MG63 (cell line): ENCODE results near the gene HADHB. TPM values are rescaled to one million over a fixed set of nuclear protein-coding genes. Genes with fewer than 3 reads are reported as not detected.
"Not testable (repeated sequence)": the region's sequence is repeated elsewhere in the genome, so short reads cannot be mapped to it uniquely, and the experiment has no call there.

Source experiments
- DNase-seq: peaks from one replicate; pipeline ENCODE4 v3.0.0-alpha.2; 2020
- H3K27me3 ChIP-seq: fragments of 250-450 bp; sonication (Bioruptor Pico); 2 replicates; pipeline ENCODE4 v1.5.1; 2020; ENCODE audit warnings: mild to moderate bottlenecking, moderate library complexity
- H3K36me3 ChIP-seq: fragments of 250-450 bp; sonication (Bioruptor Pico); 2 replicates; pipeline ENCODE4 v1.5.1; 2020; ENCODE audit warnings: mild to moderate bottlenecking, moderate library complexity
- H3K4me3 ChIP-seq: fragments of 250-450 bp; sonication (Bioruptor Pico); 2 replicates; pipeline ENCODE4 v1.5.1; 2020; ENCODE audit warnings: mild to moderate bottlenecking, moderate library complexity
- H3K9me3 ChIP-seq: fragments of 250-450 bp; sonication (Bioruptor Pico); 2 replicates; pipeline ENCODE4 v1.5.1; 2020; ENCODE audit warnings: mild to moderate bottlenecking, moderate library complexity
- total RNA-seq: library from RNA; depleted of rRNA; stranded (reverse); fragments of >200 nt; shearing (Covaris generic); gene quantifications from 2 replicates; pipeline ENCODE4 v1.2.3, GENCODE V29; 2014; ENCODE audit warnings: low replicate concordance

HADHB gene
- total RNA-seq, 1 experiment from 2014 or later = 16.5 TPM

DNA sequence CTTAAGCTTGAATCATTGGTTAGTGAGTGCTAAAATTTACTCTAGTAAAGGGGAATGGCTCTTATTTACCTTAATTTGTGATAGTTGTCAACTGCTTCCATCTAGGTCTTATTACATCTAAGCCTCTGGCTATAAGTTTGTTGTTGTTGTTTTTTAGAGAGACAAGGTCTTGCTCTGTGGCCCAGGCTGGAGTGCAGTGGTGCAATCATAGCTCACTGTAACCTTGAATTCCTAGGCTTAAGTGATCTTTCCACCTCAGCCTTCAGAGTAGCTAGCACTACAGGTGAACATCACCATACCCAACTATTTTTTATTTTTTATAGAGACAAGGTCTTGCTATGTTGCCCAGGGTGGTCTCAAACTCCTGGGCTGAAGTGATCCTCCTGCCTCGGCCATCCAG lies 6.9 kb upstream of the HADHB start:
- no peaks in the 10 kb centered on the region for H3K27me3 ChIP-seq
- H3K4me3 ChIP-seq = no peak overlapping the region
- H3K9me3 ChIP-seq = no peaks in the 10 kb centered on the region
- DNase-seq = no peak
- H3K36me3 ChIP-seq = peaks cover 50% of the 10 kb centered on the region

DNA sequence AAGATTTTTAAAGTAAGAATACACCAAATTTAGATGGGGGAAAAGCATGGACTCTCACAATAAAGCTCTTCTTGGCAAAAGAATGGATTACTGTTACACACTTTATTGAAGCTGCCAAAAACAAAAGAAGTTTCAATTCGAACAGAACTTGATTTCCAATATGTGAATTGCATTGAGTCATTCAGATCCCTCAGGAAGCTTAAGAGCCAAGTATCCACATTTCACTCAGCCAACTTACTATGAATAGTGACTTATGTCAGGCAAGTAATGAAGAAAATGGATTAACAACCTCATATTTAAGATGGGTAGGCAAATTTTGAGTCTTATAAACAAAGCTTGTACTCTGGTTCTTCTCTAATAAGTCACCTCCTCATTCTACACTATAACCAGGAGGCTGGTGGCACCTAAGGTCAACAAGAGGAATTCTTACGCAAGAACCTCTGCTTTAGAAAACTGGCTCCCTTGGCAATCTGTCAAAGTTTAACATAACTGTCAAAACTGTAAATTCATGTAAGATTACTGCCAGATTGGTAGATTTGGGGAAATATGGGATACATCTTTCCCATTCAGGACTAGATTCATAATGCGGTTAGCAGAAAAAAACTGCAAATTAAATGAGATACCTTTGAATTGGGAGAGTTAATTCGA lies 6.3 kb upstream of the HADHB start:
- Histone ChIP-seq H3K36me3 (peaks cover 44% of the 10 kb centered on the region), H3K4me3 (no peak overlapping the region), H3K9me3 (no peaks in the 10 kb centered on the region), H3K27me3 (no peaks in the 10 kb centered on the region)
- DNase-seq = no peak

DNA sequence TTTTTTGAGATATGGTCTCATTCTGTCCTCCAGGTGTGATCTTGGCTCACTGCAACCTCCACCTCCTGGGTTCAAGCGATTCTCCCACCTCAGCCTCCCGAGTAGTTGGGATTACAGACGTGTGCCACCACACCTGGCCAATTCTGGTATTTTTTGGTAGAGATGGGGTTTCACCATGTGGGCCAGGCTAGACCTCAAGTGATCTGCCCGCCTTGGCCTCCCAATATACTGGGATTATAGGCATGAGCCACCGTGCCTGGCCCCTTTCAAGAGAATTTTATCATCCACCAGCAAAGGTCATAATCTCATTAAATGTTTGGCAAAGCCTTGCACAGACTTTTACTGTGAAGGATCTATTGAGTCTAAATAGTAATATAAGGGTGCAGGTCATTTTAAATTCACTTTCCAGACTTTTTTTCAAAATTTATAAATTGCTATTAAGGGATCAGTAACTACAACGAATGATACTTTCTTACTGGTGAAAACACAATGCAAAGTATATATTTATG lies 2.8 kb upstream of the HADHB start:
- Histone ChIP-seq H3K27me3 (no peaks in the 10 kb centered on the region), H3K36me3 (peaks cover 15% of the 10 kb centered on the region), H3K4me3 (peak overlapping the region; percentile 83; the same call in 1 of the 2 replicates), H3K9me3 (no peaks in the 10 kb centered on the region)
- DNase-seq = no peak

DNA sequence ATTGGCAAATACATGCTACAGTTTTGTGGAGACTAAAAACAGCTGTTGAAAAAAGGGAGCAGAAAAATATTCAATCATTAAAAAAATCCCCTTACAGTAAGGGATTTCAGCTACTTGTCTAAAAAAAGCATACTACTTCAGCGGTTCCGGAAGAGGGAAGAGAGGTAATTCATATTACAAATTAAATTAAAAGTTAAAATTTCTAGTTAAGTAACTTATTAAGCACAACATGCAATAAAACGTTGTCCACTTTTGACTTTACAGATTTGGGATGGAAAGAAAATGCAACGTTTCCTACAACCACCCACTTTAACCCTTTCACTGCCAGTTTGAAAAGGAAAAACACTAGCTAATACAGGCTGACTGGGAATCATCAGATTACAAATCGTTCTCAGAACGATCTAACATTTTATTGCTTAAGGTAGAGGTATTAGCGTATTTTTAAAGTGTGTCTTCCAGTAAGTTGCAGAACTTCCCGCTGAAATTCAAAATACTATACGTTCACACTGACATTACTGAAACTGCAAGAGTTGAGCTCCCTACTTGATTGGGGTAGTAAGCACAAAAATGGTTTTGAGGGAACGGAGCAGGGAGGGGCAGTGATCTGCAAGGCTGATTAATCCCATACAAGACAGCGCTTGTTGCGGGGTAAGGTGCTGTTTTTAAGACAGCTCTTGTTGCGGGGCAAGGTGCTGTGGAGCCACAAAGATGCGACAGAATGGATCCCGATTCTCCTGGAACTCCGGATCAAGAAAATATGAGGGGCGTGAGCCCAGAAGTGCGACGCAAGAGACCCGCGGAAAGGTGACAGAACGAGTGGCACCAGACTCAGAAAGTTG lies 1.1 kb upstream of the HADHB start:
- Histone ChIP-seq H3K4me3 (peak overlapping the region; percentile 83), H3K36me3 (peaks cover 6% of the 10 kb centered on the region; the same call in 1 of the 2 replicates), H3K27me3 (no peaks in the 10 kb centered on the region), H3K9me3 (no peaks in the 10 kb centered on the region)
- DNase-seq = no peak

DNA sequence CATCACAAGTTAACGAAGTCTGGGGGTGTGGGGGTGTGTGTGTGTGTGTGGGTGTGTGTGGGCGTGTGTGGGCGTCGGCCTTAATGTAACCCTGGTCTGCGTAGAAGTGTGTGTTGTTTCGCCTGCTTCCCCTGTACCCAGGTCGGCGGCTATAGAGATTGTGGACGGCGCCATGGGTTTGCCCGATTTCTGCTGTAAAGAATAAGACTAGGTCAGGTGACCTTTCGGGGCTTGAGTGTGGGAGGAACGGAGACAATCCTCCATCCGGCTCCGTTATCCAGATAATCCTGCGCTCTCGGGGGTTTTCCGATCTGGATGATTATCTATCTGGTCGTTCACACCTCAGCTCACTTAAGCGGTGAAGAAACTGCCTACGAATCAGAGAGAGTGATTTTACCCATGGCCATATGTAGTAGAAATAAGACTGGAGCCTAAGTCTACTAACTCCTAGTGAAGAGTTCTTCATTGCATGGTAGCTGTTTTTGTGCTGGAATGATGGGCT lies 543 bp downstream of the HADHB start:
- peak; percentile 45 for DNase-seq
- peak overlapping the region; percentile 83 for H3K4me3 ChIP-seq
- H3K36me3 ChIP-seq = peaks cover 3% of the 10 kb centered on the region; the same call in 1 of the 2 replicates
- H3K9me3 ChIP-seq = no peaks in the 10 kb centered on the region
- no peaks in the 10 kb centered on the region for H3K27me3 ChIP-seq

DNA sequence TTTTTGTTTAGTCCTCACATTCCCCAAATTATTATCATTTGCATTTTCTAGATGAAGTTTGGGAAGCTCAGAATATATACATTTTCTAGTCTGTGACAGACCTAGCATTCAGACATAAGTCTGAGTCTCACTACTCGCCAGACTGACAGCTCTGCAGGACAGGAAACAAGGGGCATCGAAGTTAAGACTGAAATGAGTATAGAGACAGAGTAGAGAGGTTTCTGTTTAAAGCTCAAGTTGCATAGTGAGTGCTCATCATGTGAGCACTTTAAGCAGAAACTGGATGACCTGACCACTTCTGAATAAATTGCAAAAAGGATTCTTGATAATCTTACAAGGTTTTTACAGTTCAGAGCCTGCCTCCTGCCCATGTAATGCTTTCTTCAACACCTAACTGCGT lies 1.1 kb downstream of the HADHB start:
- Histone ChIP-seq H3K36me3 (peaks cover 3% of the 10 kb centered on the region; the same call in 1 of the 2 replicates), H3K9me3 (no peaks in the 10 kb centered on the region), H3K27me3 (no peaks in the 10 kb centered on the region), H3K4me3 (peak overlapping the region; percentile 83)
- no peak for DNase-seq

DNA sequence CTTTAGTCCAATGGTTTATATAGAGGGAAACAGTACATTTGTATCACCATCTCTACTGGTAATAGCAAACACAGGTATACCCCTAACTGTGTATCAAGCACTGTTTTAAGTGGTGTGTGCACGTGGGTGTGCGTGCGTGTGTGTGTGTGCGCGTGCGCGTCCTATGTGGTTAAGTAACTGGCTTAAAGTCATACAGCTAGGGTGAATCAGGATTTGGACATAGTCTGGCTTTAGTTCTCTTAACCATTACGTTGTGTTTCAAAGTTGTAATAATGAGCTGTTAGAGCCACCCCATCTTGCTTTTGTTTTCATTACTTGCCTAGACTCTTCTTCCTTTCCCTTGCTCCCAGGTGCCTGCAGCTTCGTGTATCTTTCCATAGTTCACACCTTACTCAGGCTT lies 2.1 kb downstream of the HADHB start:
- Histone ChIP-seq H3K4me3 (peak overlapping the region; percentile 83), H3K36me3 (peaks cover 3% of the 10 kb centered on the region; the same call in 1 of the 2 replicates), H3K27me3 (no peaks in the 10 kb centered on the region), H3K9me3 (no peaks in the 10 kb centered on the region)
- DNase-seq = peak; percentile 80

DNA sequence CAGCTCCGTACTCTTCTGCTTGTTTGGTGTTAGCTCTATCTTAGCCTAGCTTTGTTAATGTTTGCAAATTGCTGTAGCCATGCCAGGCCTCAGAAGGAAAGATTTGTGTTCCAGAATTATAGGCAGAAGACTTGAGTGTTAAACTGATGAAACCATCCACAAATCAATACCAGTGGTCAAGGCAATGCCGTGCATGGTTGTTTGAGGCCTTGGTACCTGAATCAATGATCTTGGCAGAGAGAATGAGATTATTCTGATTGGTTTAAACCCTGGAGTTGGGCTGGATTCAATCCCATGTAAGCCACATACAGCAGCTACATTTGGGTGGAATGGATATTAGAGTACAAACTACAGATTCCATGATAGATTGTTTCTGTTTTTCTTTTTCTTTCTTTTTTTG lies 4.9 kb downstream of the HADHB start:
- Histone ChIP-seq H3K27me3 (no peaks in the 10 kb centered on the region), H3K36me3 (peaks cover 3% of the 10 kb centered on the region; the same call in 1 of the 2 replicates), H3K9me3 (no peaks in the 10 kb centered on the region), H3K4me3 (no peak overlapping the region)
- DNase-seq = no peak

DNA sequence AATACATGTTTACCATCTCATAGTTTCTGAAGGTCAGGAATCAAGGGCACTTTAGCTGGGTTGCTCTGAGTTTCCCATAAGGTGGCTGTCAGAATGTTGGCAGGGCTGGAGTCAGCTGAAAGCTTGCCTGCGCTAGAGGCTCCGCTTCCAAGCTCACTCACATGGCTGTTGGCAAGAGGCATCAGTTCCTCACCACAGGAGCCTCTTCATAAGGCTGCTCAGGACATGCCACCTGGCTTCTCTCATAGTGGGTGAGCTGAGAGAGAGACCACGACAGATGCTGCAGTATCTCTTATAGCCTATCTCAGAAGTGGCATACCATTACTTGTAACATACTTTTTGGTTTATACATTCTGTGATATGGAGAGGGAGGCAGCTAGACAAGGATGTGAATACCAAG lies 7.2 kb downstream of the HADHB start:
- Histone ChIP-seq H3K4me3 (no peak overlapping the region), H3K27me3 (no peaks in the 10 kb centered on the region), H3K9me3 (no peaks in the 10 kb centered on the region), H3K36me3 (peaks cover 16% of the 10 kb centered on the region)
- DNase-seq = peak; percentile 49

DNA sequence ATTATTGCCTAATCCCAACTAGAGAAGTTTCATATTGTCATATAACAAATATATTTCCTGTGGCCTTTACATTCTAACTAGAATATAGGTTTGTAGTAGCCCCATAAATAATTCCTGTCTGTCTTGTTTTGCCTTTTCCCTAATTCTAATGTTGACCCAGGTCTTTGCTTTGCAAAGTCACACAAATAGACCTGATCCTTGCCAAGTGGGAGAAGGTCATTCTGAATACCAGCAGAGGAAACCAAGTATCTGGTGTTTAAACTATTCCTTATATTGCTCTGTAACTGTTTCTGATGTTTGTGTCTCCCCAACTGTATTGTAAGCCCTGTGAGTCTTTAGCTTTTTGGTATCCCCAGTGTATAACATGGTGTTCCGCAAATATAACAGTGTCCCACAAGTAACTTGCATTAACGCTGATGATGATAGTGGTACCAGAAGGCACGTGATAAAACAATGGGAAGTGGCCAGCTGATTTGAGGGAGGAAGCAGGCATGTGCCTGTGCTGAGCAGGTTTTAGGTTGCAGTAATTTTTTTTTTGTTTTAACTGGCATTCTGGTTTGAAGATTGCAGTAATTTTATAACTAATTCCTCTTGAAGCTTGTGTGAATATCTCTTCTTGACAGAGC lies 11.1 kb downstream of the HADHB start:
- H3K4me3 ChIP-seq = no peak overlapping the region
- H3K36me3 ChIP-seq = peaks cover 25% of the 10 kb centered on the region
- no peaks in the 10 kb centered on the region for H3K9me3 ChIP-seq
- H3K27me3 ChIP-seq = no peaks in the 10 kb centered on the region
- DNase-seq = no peak

DNA sequence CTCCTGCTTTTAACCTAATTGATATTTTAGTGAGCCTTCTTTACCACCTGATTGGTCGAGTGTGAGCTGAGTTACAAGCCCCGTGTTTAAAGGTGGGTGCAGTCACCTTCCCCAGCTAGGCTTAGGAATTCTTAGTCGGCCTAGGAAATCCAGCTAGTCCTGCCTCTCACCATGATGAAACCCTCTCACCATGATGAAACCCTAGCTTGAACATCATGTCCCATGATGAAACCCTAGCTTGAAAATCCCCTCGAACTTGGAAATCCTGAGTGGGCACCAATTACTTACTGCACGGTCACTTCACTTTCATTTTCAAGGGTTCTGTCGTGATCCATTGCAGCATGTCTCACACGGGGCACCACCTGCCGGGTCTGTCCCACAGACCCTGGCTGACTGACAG lies 14.1 kb downstream of the HADHB start:
- peaks cover 35% of the 10 kb centered on the region for H3K36me3 ChIP-seq
- H3K27me3 ChIP-seq, H3K9me3 ChIP-seq, DNase-seq, H3K4me3 ChIP-seq: not testable (repeated sequence)

DNA sequence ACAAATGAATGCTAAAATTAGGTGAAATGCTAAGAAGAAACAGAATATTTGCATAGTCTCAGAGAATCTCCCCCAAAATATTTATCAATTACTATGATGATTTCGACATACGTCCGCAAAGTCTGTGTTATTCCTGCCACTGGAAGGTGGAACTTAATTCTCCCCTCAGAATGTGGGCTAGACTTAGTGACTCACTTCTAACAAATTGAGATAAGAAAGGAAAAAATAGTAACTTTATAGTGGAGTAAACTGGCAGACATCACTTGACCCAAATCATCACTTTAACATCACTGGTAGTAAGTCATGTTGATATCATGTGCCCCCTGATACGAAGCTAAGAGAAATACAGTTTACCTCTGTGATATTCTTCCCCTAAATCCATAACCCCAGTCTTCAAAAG lies 23.5 kb downstream of the HADHB start:
- no peak for DNase-seq
- Histone ChIP-seq H3K36me3 (peaks cover 8% of the 10 kb centered on the region), H3K9me3 (no peaks in the 10 kb centered on the region), H3K4me3 (no peak overlapping the region), H3K27me3 (no peaks in the 10 kb centered on the region)

DNA sequence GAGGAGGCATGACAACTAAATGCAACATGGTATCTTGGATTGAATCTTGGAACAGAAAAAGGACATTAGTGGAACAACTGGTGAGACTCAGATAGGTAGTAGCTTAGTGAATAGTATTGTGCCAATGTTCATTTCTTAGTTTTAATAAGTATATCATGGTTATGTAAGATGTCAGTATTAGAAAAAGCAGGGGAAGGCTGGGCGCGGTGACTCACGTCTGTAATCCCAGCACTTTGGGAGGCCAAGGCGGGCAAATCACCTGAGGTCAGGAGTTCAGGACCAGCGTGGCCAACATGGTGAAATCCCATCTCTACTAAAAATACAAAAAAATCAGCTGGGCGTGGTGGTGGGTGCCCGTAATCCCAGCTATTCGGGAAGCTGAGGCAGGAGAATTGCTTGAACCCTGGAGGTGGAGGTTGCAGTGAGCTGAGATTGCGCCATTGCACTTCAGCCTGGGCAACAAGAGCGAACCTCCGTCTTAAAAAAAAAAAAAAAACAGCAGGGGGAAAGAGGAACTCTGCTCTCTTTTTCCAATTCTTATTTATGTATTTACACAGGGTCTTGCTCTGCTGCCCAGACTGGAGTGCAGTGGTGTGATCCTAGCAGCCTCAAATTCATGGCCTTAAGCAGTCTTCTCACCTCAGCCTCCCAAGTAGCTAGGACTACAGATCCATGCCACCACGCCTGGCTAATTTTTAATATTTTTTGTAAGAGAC lies 24.1 kb downstream of the HADHB start:
- H3K9me3 ChIP-seq, DNase-seq, H3K27me3 ChIP-seq, H3K36me3 ChIP-seq, H3K4me3 ChIP-seq: not testable (repeated sequence)

DNA sequence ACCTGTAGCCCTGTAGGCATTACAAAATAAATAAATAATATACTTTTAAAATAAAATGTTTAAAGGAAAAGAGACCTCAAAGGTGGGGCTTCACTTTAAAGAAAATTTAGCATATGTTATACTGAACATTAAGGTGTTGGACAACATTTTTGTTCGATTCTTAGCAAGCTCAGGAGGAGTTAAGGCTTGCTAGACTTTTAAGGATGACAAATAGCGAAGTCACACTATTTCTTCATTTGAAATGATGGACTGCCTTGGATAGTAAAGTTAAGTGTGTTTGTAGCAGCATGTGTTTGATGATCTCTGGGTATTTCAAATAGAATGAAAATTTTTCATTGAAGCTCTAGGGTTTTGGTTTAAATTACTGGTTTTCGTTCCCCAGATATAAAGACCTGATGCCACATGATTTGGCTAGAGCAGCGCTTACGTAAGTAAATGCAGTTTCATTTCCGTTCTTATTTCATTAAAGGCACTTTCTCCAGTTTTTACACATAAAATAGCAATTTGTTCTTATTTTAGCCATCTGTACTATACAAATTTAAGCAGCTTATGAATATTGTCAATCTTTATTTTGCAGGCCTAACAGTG lies 24.9 kb downstream of the HADHB start:
- no peaks in the 10 kb centered on the region for H3K9me3 ChIP-seq
- no peak for DNase-seq

DNA sequence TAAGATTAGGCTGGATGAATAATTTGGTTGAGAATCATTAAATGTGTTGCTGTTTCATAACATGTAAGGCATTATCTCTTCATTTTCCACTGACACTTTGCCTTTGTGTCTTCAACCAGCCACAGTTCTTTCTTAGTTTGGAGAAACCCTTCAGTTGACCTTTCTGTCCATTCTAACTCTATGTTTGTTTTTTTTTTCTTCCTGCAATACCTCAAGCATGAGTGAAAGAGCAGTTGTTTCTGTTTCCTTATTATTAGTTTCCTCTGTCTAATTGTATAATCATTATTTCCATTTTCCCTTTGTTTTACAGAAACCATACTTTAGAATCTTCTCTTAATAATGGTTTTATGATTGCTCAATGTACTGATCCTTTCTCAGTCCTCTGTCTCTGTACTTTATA lies 25.6 kb downstream of the HADHB start:
- DNase-seq = no peak

More for the DNA sequence above, 24.9 kb downstream of the HADHB start:
- no peaks in the 10 kb centered on the region for H3K27me3 ChIP-seq
- H3K36me3 ChIP-seq = peaks cover 5% of the 10 kb centered on the region
- H3K4me3 ChIP-seq = no peak overlapping the region

DNA sequence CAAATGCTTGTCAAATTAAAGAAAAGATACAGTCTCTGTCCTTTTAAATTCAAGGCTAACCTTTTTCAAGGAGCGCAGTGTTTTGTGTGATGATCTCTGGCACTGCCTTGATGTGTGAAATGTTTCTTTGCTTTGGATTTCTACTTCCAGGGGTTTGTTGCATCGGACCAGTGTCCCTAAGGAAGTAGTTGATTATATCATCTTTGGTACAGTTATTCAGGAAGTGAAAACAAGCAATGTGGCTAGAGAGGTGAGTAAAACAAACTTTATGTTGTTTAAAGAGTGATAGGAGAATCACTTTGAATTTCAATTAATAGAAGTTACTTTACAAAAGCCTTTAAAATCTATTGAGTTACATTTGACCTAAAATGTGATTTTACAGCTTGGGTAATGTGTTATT lies 28.8 kb downstream of the HADHB start:
- Histone ChIP-seq H3K27me3 (no peaks in the 10 kb centered on the region), H3K9me3 (no peaks in the 10 kb centered on the region), H3K36me3 (peaks cover 12% of the 10 kb centered on the region), H3K4me3 (no peak overlapping the region)
- DNase-seq = no peak

More for the DNA sequence above, 25.6 kb downstream of the HADHB start:
- Histone ChIP-seq H3K27me3 (no peaks in the 10 kb centered on the region), H3K9me3 (no peaks in the 10 kb centered on the region), H3K36me3 (peaks cover 5% of the 10 kb centered on the region), H3K4me3 (no peak overlapping the region)
